ENCODE measurements around the gene NAA10.

DNA sequence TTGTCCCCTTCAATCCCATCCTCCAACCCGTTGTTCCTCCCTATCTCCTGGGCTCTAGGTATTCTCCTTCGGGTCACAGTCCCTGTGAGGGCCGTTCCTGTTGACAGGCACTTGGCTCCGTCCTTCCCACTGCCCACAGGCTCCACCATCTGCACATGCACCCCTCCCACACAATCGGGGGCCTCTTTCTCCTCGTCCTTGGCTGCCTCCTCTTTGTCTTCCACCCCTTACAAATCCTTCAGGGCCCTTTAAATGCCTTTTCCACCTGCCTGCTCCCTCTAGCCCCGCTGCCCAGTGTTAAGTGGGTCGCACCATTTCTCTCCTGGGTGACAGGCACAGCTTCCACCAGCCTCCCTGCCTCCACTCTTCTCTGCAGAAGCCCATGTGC, 33.1 kb downstream of the NAA10 start:
- TF ChIP-seq, protein P1, sequence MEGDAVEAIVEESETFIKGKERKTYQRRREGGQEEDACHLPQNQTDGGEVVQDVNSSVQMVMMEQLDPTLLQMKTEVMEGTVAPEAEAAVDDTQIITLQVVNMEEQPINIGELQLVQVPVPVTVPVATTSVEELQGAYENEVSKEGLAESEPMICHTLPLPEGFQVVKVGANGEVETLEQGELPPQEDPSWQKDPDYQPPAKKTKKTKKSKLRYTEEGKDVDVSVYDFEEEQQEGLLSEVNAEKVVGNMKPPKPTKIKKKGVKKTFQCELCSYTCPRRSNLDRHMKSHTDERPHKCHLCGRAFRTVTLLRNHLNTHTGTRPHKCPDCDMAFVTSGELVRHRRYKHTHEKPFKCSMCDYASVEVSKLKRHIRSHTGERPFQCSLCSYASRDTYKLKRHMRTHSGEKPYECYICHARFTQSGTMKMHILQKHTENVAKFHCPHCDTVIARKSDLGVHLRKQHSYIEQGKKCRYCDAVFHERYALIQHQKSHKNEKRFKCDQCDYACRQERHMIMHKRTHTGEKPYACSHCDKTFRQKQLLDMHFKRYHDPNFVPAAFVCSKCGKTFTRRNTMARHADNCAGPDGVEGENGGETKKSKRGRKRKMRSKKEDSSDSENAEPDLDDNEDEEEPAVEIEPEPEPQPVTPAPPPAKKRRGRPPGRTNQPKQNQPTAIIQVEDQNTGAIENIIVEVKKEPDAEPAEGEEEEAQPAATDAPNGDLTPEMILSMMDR (IDR thresholded peaks at IDR 0.05), result no peak
- TF ChIP-seq POLR2A (IDR thresholded peaks at IDR 0.05), result no peak

All from breast epithelium (tissue), 3 donors.